ENCODE results near the gene ZXDA.
"Not testable (repeated sequence)": the region's sequence is repeated elsewhere in the genome, so short reads cannot be mapped to it uniquely, and the experiment has no call there.

DNA sequence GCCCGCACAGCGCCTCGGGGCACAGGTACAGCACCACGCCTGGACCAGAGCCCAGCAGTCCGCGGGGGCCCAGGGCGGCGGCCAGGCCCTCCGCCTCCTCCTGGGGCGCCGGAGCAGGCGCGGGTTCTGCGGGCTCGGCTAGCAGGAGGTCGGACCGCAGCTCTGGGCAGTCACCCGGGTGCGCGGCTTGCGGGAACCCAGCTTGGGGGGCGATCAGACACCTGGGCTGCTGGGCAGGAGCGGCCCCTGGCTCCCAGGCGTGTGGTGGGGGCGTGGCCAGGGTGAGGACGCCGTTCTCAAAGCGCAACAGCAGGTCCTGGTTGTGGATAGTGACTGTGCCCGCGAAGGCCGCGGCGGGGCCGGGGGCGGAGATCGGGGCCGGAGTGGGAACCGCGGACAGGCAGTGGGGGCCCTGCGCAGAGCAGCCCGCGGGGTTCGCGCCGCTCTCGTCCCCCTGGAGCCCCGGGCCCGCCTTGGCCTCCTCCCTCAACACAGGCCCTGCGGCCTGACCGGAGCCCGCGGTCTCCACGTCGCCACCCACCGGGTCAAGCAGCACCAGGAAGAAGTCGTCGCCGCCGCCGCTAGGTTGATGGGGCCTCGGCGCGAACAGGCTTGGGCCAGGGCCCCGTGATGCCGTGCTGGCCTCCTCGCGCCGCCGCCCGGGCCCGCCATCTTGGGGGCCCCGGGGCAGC lies 517 bp downstream of the ZXDA start:
- TF ChIP-seq CTCF (optimal IDR thresholded peaks at IDR 0.05 in 1 of 3, IDR thresholded peaks at IDR 0.05 in 1 of 3, conservative IDR thresholded peaks at IDR 0.05 in 1 of 3; ENCODE audit: extremely low read depth in 1 of 3, insufficient read depth in 2 of 3, low read length in 3 of 3); EZH2 (IDR thresholded peaks at IDR 0.05; ENCODE audit: low read length): not testable (repeated sequence)
